Amniotic epithelial cell (primary cell): ENCODE measurements around the gene MOB1B.
A peak's percentile ranks its signal among the peaks of the same experiment; 100 is the strongest.
"Not testable (repeated sequence)": the region's sequence is repeated elsewhere in the genome, so short reads cannot be mapped to it uniquely, and the experiment has no call there.

Experiments
- DNase-seq: peaks from one replicate; pipeline ENCODE4 v3.0.0-alpha.2; 2010; ENCODE audit warnings: low read depth

Gene MOB1B

GRCh38 chr4:70956549-70957210 lies 54.5 kb downstream of the MOB1B start:
- DNase-seq, result no peak

- peak; percentile 37 for DNase-seq
These were observed 56.5 kb downstream of the MOB1B start for GRCh38 chr4:70958681-70959080.

- peak; percentile 50 for DNase-seq
These were observed 66.9 kb downstream of the MOB1B start for GRCh38 chr4:70969076-70969475.

GRCh38 chr4:70976252-70976651 lies 74.1 kb downstream of the MOB1B start:
- DNase-seq, result no peak

DNA sequence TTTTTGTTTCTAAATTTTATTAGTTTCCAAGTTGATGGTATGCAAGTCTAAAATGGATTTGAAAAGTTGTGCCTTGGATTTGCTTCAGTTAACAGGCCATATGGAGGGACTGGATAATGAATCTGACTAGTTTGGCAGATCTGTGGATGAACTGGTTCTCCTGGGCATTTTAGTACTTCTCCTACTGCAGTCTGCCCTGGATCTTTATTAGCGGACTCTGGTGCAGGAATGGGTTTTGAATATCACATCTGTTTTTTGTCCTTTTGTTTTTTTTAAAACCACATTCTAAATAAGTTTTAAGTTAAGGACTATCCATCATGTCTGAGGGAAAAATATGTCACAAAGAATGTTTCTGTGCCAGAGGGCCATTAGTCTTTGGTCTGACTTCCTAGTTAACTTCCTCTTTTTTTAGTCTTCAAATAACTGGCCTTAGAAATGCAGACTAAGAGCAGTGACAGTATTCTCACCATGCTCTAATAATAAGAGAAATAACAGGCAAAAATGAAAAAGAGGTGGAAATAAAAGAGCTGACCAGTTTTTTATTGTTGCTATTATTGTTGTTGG lies 77.4 kb downstream of the MOB1B start:
- peak; percentile 59 for DNase-seq

GRCh38 chr4:70980196-70980595 lies 78.0 kb downstream of the MOB1B start:
- DNase-seq, result no peak

- no peak for DNase-seq
These were observed 81.9 kb downstream of the MOB1B start for GRCh38 chr4:70984106-70984505.

DNA sequence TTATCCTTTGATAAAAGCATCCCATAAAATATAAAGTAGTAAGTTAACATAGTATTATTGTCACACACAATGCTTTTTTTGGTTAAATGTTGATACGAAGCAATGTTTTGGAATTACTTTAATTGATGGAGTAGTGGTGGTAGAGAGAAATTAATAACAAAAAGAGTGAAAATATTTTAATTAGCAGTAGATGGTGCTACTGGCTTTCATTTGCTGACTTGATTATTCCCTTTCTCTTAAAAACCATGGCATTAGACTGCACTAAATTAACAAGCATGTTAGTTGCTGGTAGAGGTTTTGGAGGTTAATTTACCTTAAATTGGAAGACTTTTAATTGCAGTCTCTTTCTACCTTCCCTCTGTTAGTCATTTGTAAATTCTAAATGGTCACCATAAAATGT lies 82.4 kb downstream of the MOB1B start:
- no peak for DNase-seq

DNA sequence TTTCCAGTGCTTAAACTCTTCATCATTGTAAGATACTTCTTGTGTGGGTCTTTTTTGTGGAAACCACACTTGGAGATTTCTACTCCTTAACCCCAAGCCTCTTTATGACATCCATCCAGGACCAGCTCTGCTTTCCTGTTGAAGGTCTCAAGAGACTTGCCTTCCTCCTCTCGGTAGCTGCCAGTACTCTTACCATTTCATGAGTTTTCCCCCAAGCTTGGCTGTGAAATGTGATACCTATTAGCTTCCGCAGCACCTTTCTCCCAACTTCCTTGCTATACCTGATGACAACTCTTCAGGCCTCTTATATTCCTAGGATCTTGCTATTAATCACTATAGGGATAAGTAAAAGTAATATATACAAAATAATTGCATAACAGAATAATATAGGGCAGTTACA lies 89.4 kb downstream of the MOB1B start:
- no peak for DNase-seq

GRCh38 chr4:70992391-70992881 lies 90.3 kb downstream of the MOB1B start:
- DNase-seq, result no peak

DNA sequence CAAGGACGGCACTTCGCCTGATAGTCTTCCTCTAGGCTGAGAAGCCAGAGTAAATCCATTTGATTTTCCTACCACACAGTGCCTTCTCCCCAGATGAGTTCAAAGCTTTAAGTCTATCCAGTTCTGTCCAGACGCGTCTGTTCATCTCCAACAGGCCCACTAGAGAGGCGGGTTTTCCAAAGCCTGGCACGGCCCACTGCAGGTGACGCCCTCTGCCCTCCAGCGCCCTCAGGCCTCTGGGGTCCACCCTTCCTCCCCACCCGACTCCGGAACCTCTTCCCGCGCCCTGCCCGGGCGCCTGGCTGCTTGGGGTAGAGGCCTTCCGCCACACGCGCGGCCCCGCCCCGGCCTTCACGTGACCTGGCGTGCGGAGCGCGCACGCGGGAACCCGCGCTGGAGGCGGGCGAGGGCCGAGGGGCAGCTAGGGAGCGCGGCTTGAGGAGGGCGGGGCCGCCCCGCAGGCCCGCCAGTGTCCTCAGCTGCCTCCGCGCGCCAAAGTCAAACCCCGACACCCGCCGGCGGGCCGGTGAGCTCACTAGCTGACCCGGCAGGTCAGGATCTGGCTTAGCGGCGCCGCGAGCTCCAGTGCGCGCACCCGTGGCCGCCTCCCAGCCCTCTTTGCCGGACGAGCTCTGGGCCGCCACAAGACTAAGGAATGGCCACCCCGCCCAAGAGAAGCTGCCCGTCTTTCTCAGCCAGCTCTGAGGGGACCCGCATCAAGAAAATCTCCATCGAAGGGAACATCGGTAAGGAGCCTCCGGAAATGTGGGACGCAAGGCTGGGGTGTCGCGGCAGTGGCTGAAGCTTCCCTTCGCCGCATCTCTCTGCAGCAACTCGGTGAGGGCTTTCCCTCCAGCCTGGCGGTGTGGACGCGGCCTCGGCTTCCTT lies 91.3 kb downstream of the MOB1B start, which contains the start of gene DCK:
Gene DCK (plus strand): TSS at position 469 of the 888 bp plus-strand sequence. CDS start 187 bp downstream, at position 656.
- peak; percentile 89 for DNase-seq

- DNase-seq, result peak; percentile 15
These were observed 91.8 kb downstream of the MOB1B start for GRCh38 chr4:70994069-70994366.

- DNase-seq, result no peak
These were observed 92.4 kb downstream of the MOB1B start for GRCh38 chr4:70994387-70995099.

- no peak for DNase-seq
These were observed 93.8 kb downstream of the MOB1B start for GRCh38 chr4:70996018-70996360.

DNA sequence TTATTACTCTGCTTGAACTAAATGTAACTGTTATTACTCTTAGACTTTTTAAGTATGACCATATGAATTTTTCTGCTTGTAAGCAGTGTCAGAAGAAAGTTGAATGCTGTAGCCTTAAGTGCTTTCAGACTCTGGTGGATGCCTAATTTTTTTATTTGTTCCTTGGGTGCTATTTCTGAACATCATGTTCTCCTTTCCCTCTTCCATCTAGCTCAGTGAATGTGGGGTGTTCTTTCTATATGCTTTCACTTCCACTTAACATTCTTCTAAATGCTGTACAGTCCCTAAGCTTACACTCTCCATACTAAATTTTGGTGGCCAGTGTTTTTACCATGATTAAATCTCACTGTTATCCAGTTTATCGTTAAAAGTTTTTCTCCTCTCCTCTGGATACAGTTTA lies 94.9 kb downstream of the MOB1B start:
- no peak for DNase-seq

DNA sequence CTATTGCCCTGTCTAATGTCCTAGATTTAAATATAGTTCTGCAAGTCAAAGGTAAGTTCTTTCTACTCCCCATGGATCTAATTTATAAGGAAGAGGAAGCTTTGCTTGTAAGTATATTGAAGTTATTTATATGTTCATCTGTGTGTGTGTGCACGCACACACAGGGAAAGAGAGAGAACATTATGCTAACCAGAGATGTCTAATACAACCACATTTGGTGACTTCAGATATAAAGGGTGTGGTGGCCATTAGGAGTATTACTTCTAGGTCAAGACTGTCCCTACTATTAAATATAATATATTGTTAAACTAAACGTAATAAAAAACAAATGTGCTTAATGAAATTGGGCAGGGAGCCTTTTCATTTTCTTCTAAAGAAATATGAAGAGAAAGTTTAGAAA lies 95.4 kb downstream of the MOB1B start:
- DNase-seq, result no peak

GRCh38 chr4:70999639-71000038 lies 97.5 kb downstream of the MOB1B start:
- DNase-seq, result not testable (repeated sequence)

DNA sequence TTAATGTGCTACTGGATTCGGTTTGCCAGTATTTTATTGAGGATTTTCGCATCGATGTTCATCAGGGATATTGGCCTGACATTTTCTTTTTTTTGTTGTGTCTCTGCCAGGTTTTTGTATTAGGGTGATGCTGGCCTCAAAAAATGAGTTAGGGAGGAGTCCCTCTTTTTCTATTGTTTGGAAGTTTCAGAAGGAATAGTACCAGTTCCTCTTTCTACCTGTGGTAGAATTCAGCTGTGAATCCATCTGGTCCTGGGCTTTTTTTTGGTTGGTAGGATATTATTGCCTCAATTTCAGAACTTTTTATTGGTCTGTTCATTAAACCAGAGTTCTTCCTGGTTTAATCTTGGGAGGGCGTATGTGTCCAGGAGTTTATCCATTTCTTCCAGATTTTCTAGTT lies 99.2 kb downstream of the MOB1B start:
- not testable (repeated sequence) for DNase-seq

DNA sequence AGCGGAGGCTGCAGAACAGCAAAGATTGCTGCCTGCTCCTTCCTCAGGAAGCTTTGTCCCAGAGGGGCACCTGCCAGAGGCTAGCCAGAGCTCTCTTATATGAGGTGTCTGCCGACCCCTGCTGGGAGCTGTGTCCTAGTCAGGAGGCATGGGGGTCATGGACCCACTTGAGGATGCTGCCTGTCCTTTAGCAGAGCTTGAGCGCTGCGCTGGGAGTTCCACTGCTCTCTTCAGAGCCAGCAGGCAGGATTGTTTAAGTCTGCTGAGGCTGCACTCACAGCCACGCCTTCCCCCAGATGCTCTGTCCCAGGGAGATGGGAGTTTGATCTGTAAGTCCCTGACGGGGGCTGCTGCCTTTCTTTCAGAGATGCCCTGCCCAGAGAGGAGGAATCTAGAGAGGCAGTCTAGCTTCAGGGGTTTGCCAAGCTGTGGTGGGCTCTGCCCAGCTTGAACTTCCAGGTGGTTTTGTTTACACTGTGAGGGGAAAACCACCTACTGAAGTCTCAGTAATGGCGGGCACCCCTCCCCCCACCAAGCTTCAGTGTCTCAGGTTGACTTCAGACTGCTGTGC lies 102.2 kb downstream of the MOB1B start:
- DNase-seq, result no peak

DNA sequence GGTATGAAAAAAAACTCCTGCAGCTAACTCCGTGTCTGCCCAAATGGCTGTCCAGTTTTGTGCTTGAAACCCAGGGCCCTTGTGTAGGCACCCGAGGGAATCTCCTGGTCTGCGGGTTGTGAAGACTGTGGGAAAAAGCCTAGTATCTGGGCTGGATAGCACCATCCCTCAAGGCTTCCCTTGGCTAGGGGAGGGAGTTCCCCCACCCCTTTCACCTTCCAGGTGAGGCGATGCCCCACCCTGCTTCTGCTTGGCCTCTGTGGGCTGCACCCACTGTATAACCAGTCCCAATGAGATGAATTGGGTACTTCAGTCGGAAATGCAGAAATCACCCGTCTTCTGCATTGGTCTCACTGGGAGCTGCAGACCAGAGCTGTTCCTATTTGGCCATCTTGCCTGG lies 102.9 kb downstream of the MOB1B start:
- DNase-seq, result not testable (repeated sequence)

- no peak for DNase-seq
These were observed 104.2 kb downstream of the MOB1B start for GRCh38 chr4:71006203-71006907.
